ENCODE data around the gene NPAS2.

Gene NPAS2

GRCh38 chr2:100808582-100808981 lies 11.4 kb upstream of the NPAS2 start:
- Histone ChIP-seq H3K27ac (ENCODE audit: low read depth, low read length) (no peak overlapping the region), H2BK5ac (ENCODE audit: low read depth, low read length, poor library complexity) (no peak overlapping the region), H3K18ac (ENCODE audit: low read length) (no peak overlapping the region), H4K91ac (ENCODE audit: low read depth, low read length) (no peak overlapping the region), H3K23ac (ENCODE audit: low read length) (no peak overlapping the region), H3K4ac (ENCODE audit: low read depth, low read length) (no peak overlapping the region), H3K27me3 (ENCODE audit: insufficient read depth, low read length) (no peaks in the 10 kb centered on the region), H4K12ac (ENCODE audit: low read depth, low read length) (no peak overlapping the region), H3K4me2 (ENCODE audit: low read length) (no peak overlapping the region), H3K79me2 (ENCODE audit: control insufficient read depth, insufficient read depth, low read length, poor library complexity) (no peaks in the 10 kb centered on the region), H3K4me1 (ENCODE audit: control insufficient read depth in 1 of 2, insufficient read depth in 2 of 2, low read length in 2 of 2) (no peaks in the 10 kb centered on the region), H3K4me3 (ENCODE audit: low read depth, low read length) (no peak overlapping the region), H2BK12ac (ENCODE audit: low read length) (no peak overlapping the region), H2BK120ac (ENCODE audit: insufficient read depth, low read length, poor library complexity) (no peak overlapping the region), H3K36me3 (ENCODE audit: control insufficient read depth in 1 of 2, insufficient read depth in 2 of 2, low read length in 2 of 2) (no peaks in the 10 kb centered on the region), H2AK5ac (ENCODE audit: low read length) (no peak overlapping the region), H2AFZ (ENCODE audit: insufficient read depth, low read length, poor library complexity) (no peak overlapping the region), H3K79me1 (ENCODE audit: low read length) (no peaks in the 10 kb centered on the region), H4K8ac (ENCODE audit: low read depth, low read length) (no peak overlapping the region), H3K9me3 (ENCODE audit: insufficient read depth, low read depth, low read length) (peaks cover 2% of the 10 kb centered on the region), H3K9ac (ENCODE audit: low read length) (no peak overlapping the region), H3K14ac (ENCODE audit: low read length) (no peak overlapping the region)
- DNase-seq, result no peak
- no CpG with 5 or more reads among the region's 4 CpGs for WGBS (ENCODE audit: extremely low coverage, insufficient coverage, insufficient read length)

DNA sequence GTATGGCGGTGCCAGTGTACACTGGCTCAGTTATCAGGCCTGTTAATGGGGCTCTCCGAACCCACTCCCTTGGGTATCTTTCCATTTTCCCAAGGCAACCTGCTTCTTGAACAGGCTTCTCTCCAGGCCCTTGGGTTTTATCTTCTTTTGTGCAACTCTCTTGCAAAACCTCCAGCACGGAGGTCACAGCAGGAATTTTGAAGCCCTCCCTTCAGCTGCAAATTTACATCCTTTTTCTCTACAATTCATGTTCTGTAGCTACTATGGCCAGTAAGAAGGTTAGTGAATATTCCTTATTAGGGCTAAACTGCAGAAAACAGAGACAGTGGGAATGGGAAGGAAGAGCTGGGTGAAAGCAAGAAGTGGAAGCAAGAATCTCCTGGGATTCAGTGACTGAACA lies 10.4 kb upstream of the NPAS2 start:
- no peaks in the 10 kb centered on the region for H3K79me2 ChIP-seq (ENCODE audit: control insufficient read depth, insufficient read depth, low read length, poor library complexity)
- H3K14ac ChIP-seq (ENCODE audit: low read length), result no peak overlapping the region
- no peak overlapping the region for H3K4me3 ChIP-seq (ENCODE audit: low read depth, low read length)
- no peak overlapping the region for H4K91ac ChIP-seq (ENCODE audit: low read depth, low read length)
- H3K9ac ChIP-seq (ENCODE audit: low read length), result no peak overlapping the region
- no peak overlapping the region for H2AK5ac ChIP-seq (ENCODE audit: low read length)
- no peak overlapping the region for H2BK12ac ChIP-seq (ENCODE audit: low read length)
- H2BK120ac ChIP-seq (ENCODE audit: insufficient read depth, low read length, poor library complexity), result no peak overlapping the region
- WGBS (ENCODE audit: extremely low coverage, insufficient coverage, insufficient read length), result no CpG with 5 or more reads among the region's 3 CpGs
- H3K18ac ChIP-seq (ENCODE audit: low read length), result no peak overlapping the region
- H3K4me2 ChIP-seq (ENCODE audit: low read length), result no peak overlapping the region
- no peak overlapping the region for H4K8ac ChIP-seq (ENCODE audit: low read depth, low read length)
- H3K9me3 ChIP-seq (ENCODE audit: insufficient read depth, low read depth, low read length), result peaks cover 2% of the 10 kb centered on the region
- H4K12ac ChIP-seq (ENCODE audit: low read depth, low read length), result no peak overlapping the region
- H3K23ac ChIP-seq (ENCODE audit: low read length), result no peak overlapping the region
- H2BK5ac ChIP-seq (ENCODE audit: low read depth, low read length, poor library complexity), result no peak overlapping the region
- H2AFZ ChIP-seq (ENCODE audit: insufficient read depth, low read length, poor library complexity), result no peak overlapping the region
- H3K27me3 ChIP-seq (ENCODE audit: insufficient read depth, low read length), result no peaks in the 10 kb centered on the region
- no peak overlapping the region for H3K27ac ChIP-seq (ENCODE audit: low read depth, low read length)
- no peaks in the 10 kb centered on the region for H3K79me1 ChIP-seq (ENCODE audit: low read length)
- no peaks in the 10 kb centered on the region for H3K4me1 ChIP-seq (ENCODE audit: control insufficient read depth in 1 of 2, insufficient read depth in 2 of 2, low read length in 2 of 2)
- no peaks in the 10 kb centered on the region for H3K36me3 ChIP-seq (ENCODE audit: control insufficient read depth in 1 of 2, insufficient read depth in 2 of 2, low read length in 2 of 2)
- H3K4ac ChIP-seq (ENCODE audit: low read depth, low read length), result no peak overlapping the region
- DNase-seq, result no peak

GRCh38 chr2:100810603-100811145 lies 9.3 kb upstream of the NPAS2 start:
- DNase-seq, result no peak
- Histone ChIP-seq H3K4me1 (ENCODE audit: control insufficient read depth in 1 of 2, insufficient read depth in 2 of 2, low read length in 2 of 2) (no peaks in the 10 kb centered on the region), H3K4ac (ENCODE audit: low read depth, low read length) (no peak overlapping the region), H4K8ac (ENCODE audit: low read depth, low read length) (no peak overlapping the region), H2AFZ (ENCODE audit: insufficient read depth, low read length, poor library complexity) (no peak overlapping the region), H3K79me2 (ENCODE audit: control insufficient read depth, insufficient read depth, low read length, poor library complexity) (no peaks in the 10 kb centered on the region), H3K79me1 (ENCODE audit: low read length) (no peaks in the 10 kb centered on the region), H2AK5ac (ENCODE audit: low read length) (no peak overlapping the region), H3K27me3 (ENCODE audit: insufficient read depth, low read length) (no peaks in the 10 kb centered on the region), H3K27ac (ENCODE audit: low read depth, low read length) (no peak overlapping the region), H3K4me3 (ENCODE audit: low read depth, low read length) (no peak overlapping the region), H2BK12ac (ENCODE audit: low read length) (no peak overlapping the region), H4K91ac (ENCODE audit: low read depth, low read length) (no peak overlapping the region), H3K36me3 (ENCODE audit: control insufficient read depth in 1 of 2, insufficient read depth in 2 of 2, low read length in 2 of 2) (no peaks in the 10 kb centered on the region), H3K14ac (ENCODE audit: low read length) (no peak overlapping the region), H3K23ac (ENCODE audit: low read length) (no peak overlapping the region), H3K18ac (ENCODE audit: low read length) (no peak overlapping the region), H3K9me3 (ENCODE audit: insufficient read depth, low read depth, low read length) (peaks cover 2% of the 10 kb centered on the region), H2BK5ac (ENCODE audit: low read depth, low read length, poor library complexity) (no peak overlapping the region), H3K4me2 (ENCODE audit: low read length) (no peak overlapping the region), H3K9ac (ENCODE audit: low read length) (no peak overlapping the region), H4K12ac (ENCODE audit: low read depth, low read length) (no peak overlapping the region), H2BK120ac (ENCODE audit: insufficient read depth, low read length, poor library complexity) (no peak overlapping the region)
- WGBS (ENCODE audit: extremely low coverage, insufficient coverage, insufficient read length), result no CpG with 5 or more reads among the region's 5 CpGs

DNA sequence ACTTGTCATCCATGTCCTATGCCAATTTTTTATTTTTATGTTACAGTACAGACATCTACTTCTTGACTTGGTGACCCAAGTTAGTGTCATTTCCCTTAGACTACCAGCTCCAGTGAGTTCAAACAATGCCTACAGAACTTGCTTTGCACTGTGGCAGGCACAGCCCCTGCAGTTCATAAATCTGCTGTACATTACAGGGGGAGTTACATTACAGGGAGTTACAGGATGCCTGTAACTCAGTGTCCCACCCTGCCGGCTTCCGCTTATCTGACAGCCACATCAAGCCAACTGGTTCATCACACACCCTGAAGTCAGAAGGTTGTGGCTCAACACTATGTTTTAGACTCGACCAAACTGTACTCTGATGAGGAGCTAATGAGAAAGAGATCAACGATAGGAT lies 7.8 kb upstream of the NPAS2 start:
- H3K79me2 ChIP-seq (ENCODE audit: control insufficient read depth, insufficient read depth, low read length, poor library complexity), result no peaks in the 10 kb centered on the region
- H3K23ac ChIP-seq (ENCODE audit: low read length), result no peak overlapping the region
- H4K91ac ChIP-seq (ENCODE audit: low read depth, low read length), result no peak overlapping the region
- H3K9me3 ChIP-seq (ENCODE audit: insufficient read depth, low read depth, low read length), result peaks cover 2% of the 10 kb centered on the region
- no peak overlapping the region for H3K4ac ChIP-seq (ENCODE audit: low read depth, low read length)
- H4K12ac ChIP-seq (ENCODE audit: low read depth, low read length), result no peak overlapping the region
- DNase-seq, result no peak
- no peaks in the 10 kb centered on the region for H3K79me1 ChIP-seq (ENCODE audit: low read length)
- no peak overlapping the region for H3K4me3 ChIP-seq (ENCODE audit: low read depth, low read length)
- H3K27ac ChIP-seq (ENCODE audit: low read depth, low read length), result no peak overlapping the region
- H3K4me2 ChIP-seq (ENCODE audit: low read length), result no peak overlapping the region
- no peak overlapping the region for H2BK12ac ChIP-seq (ENCODE audit: low read length)
- no peak overlapping the region for H3K9ac ChIP-seq (ENCODE audit: low read length)
- no peaks in the 10 kb centered on the region for H3K27me3 ChIP-seq (ENCODE audit: insufficient read depth, low read length)
- no peak overlapping the region for H2AFZ ChIP-seq (ENCODE audit: insufficient read depth, low read length, poor library complexity)
- H3K4me1 ChIP-seq (ENCODE audit: control insufficient read depth in 1 of 2, insufficient read depth in 2 of 2, low read length in 2 of 2), result no peaks in the 10 kb centered on the region
- no peaks in the 10 kb centered on the region for H3K36me3 ChIP-seq (ENCODE audit: control insufficient read depth in 1 of 2, insufficient read depth in 2 of 2, low read length in 2 of 2)
- no peak overlapping the region for H2BK120ac ChIP-seq (ENCODE audit: insufficient read depth, low read length, poor library complexity)
- no peak overlapping the region for H2AK5ac ChIP-seq (ENCODE audit: low read length)
- no peak overlapping the region for H4K8ac ChIP-seq (ENCODE audit: low read depth, low read length)
- no peak overlapping the region for H2BK5ac ChIP-seq (ENCODE audit: low read depth, low read length, poor library complexity)
- H3K14ac ChIP-seq (ENCODE audit: low read length), result no peak overlapping the region
- H3K18ac ChIP-seq (ENCODE audit: low read length), result no peak overlapping the region
- no CpG with 5 or more reads among the region's 4 CpGs for WGBS (ENCODE audit: extremely low coverage, insufficient coverage, insufficient read length)
